Fibroblast of pulmonary artery (primary cell): ENCODE measurements around the gene SLCO1B1.
"Not testable (repeated sequence)": the region's sequence is repeated elsewhere in the genome, so short reads cannot be mapped to it uniquely, and the experiment has no call there.

Experiments used
- DNase-seq: peaks from one replicate; pipeline ENCODE4 v3.0.0-alpha.2; 2010; ENCODE audit warnings: low read depth
- H3K4me3 ChIP-seq: replicated peaks from 2 replicates; pipeline ENCODE4 v1.5.1; 2011; ENCODE audit warnings: low read depth, mild to moderate bottlenecking, control low read depth, low read length, moderate library complexity
- CTCF ChIP-seq: IDR thresholded peaks from 2 replicates; pipeline ENCODE4 v1.5.1; 2011; ENCODE audit warnings: mild to moderate bottlenecking, control low read depth, low read length, inconsistent platforms; ENCODE audit errors: missing control alignments

The SLCO1B1 gene

GRCh38 chr12:21169878-21170472 lies 39.0 kb downstream of the SLCO1B1 start:
- no peak overlapping the region for H3K4me3 ChIP-seq
- peak; percentile 83 for TF ChIP-seq CTCF
- DNase-seq, result peak; percentile 62

GRCh38 chr12:21172079-21172478 lies 41.1 kb downstream of the SLCO1B1 start:
- H3K4me3 ChIP-seq, result no peak overlapping the region
- TF ChIP-seq CTCF, result no peak
- DNase-seq, result no peak

GRCh38 chr12:21183721-21184275 lies 52.8 kb downstream of the SLCO1B1 start:
- H3K4me3 ChIP-seq, result no peak overlapping the region
- TF ChIP-seq CTCF, result no peak
- DNase-seq, result no peak

- H3K4me3 ChIP-seq, result no peak overlapping the region
- no peak for TF ChIP-seq CTCF
- no peak for DNase-seq
Measured at GRCh38 chr12:21190016-21190415, 59.0 kb downstream of the SLCO1B1 start.

GRCh38 chr12:21214433-21214832 lies 83.4 kb downstream of the SLCO1B1 start:
- DNase-seq, H3K4me3 ChIP-seq: not testable (repeated sequence)

- no peak overlapping the region for H3K4me3 ChIP-seq
- TF ChIP-seq CTCF, result no peak
- no peak for DNase-seq
Measured at GRCh38 chr12:21219206-21219605, 88.2 kb downstream of the SLCO1B1 start.

GRCh38 chr12:21220266-21220665 lies 89.3 kb downstream of the SLCO1B1 start:
- H3K4me3 ChIP-seq, result no peak overlapping the region
- DNase-seq, result no peak
- no peak for TF ChIP-seq CTCF
